ENCODE results near the gene ANKRD55.
"Not testable (repeated sequence)": the region's sequence is repeated elsewhere in the genome, so short reads cannot be mapped to it uniquely, and the experiment has no call there.

The ANKRD55 gene

GRCh38 chr5:56251918-56252553, 18.9 kb upstream of the ANKRD55 start:
- DNase-seq = no peak

- DNase-seq = no peak
Observed at GRCh38 chr5:56251440-56251839, 18.3 kb upstream of the ANKRD55 start.

DNA sequence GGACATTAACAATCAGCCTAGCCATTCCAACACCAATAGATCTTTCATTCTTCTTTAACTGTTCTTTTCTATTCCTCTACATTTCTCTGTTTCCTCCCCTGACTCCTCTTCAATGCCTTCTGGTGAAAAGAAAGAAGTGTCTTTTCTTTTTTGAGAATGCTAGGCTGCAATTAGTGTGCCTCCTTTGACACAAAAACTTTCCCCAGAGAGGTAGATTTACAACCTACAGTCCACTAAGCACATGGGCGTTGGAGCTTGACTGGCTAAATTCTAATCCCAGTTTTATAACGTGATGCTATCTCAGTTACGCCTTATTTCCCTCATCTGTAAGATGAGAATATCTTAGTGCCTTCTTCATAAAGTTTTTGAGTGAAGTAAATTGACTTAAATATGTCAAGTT, 16.9 kb upstream of the ANKRD55 start:
- no peak for DNase-seq

DNA sequence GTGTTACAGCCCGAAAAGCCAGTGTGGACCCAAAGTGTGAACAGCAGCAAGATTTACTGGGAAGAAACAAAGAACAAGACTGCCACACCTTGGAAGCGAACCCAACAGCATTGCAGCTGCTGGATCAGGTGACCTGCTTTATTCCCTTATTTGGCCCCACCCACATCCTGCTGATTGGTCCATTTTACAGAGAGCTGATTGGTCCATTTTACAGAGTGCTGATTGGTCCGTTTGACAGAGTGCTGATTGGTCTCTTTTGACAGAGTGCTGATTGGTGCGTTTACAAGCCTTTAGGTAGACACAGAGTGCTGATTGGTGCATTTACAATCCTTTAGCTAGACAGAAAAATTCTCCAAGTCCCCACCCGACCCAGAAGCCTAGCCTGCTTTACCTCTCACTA, 16.0 kb upstream of the ANKRD55 start:
- not testable (repeated sequence) for DNase-seq

DNA sequence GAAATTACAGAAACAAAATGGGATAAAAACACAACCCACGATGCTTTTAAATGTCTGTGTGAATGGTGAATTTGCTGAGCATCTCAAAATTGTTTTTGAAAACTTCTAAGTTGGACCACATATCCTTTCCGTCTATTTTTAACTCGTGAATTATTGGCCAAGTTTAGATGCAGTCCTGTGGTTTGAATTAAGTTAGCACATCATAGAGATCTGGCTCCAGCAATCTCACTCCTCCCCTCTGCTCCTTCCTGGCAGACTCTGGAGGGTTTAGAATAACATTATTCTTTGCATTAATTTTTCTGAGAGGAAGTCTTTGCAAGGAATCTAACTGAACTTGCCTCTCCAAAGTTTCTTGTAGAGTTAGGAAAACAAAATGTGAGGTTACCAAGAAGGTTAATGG, 14.5 kb upstream of the ANKRD55 start:
- DNase-seq = no peak

DNA sequence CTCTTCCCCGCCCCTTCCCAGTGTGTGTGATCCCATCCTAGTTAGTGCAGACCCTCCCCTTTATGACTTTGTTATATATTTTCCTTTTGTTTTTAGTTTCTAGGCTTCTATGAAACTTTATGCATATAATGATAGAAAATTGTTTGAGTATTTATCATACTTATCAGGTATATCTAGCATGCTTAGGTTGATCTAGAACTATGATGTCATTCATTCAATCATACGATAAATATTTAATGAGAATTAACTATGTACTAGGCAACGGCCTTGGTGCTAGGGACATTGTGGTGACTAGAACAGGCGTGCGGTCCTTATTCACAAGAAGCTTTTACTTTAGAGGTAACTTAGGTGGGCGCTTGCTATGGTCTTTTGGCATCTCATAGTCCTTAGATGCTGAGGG, 13.6 kb upstream of the ANKRD55 start:
- DNase-seq = no peak

GRCh38 chr5:56245481-56245880, 12.4 kb upstream of the ANKRD55 start:
- DNase-seq = no peak

GRCh38 chr5:56244627-56245026, 11.5 kb upstream of the ANKRD55 start:
- no peak for DNase-seq

DNA sequence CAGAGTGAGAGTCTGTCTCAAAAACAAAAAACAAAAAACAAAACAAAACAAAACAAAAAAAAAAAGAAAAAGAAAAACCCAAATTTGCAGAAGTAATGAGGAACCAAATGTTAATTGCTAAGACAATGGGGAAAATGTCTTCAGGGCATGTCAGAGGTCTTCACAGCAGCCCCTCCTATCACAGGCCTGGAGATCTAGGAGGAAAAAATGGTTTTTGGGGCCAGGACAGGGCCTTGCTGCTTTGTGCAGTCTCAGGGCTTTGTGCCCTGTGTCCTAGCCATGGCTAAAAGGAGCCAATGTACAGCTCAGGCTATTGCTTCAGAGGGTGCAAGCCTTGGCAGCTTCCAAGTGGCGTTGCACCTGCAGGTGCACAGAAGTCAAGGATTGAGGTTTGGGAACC, 9.1 kb upstream of the ANKRD55 start:
- DNase-seq = not testable (repeated sequence)

DNA sequence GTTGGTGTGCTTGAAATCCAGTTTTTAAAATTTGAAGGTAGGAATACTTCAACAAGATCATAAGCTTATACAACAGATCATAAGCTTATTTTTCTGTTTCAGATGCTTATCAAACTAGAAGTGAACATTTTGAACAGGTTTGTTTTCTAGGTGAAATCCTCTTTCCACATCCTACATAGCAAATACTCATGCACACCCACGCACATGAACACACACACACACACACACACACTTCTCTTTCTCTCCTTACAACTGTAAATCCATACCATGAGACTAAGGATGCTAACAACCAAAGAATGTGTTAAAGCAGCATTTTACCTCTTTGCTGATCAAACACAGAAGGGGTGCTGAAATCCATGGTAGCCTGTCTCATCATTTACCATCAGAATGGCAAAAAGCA, 592 bp downstream of the ANKRD55 start:
- DNase-seq = no peak

DNA sequence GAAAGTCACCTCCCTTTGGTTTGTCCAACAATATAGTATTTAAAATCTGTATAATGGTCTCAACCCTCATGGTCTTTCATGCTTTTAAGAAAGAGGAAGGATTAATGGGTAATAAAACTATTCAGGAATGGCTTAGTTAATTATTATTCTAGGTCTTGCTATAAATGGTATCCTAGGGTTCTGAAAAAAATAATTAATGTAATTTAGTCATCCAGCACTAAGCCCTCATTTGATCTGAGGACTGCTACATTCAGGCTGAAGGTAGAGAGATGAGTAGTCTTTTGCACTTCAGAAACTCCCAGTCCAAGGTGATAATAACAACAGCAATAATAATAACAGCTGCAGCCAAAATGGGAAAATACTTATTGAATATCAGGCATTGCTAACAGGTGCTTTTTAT, 2.6 kb downstream of the ANKRD55 start:
- DNase-seq = no peak

DNA sequence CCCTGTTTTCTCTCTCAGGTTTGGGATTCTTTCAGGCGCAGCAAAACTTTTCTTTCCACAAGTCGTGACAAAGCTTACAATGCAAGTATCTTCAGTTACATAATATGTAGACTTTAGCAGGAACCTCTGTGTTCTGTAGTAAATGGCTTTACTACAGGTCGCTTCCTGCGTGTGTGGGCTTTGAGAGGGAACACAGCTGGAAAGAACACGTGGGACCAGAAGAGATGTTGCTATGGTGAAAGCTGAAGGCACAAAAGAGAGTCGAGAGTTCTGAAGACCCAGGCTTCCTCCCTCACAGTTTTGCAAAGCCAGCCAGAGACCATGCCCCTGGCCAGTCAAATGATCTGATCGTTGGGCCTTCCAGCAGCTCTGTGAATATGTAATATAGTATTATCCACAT, 4.0 kb downstream of the ANKRD55 start:
- no peak for DNase-seq

DNA sequence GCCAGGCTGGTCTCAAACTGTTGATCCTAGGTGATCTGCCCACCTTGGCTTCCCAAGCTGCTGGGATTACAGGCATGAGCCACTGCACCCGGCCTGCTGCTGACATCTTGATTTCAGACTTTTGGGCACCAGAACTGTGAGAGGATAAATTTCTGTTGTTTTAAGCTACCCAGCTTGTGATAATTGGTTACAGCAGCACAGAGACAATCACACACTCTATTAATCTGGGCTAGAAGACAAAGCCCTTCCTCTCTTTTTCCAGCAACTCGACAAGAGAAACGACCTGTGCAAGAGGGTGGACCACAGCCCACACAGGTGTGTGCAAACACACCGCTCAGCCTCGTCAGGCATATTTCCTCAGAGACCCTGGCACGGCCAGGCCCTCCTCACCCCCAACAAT, 4.5 kb downstream of the ANKRD55 start:
- DNase-seq = no peak

GRCh38 chr5:56227691-56228090, 5.4 kb downstream of the ANKRD55 start:
- no peak for DNase-seq

- not testable (repeated sequence) for DNase-seq
Observed at GRCh38 chr5:56223298-56223697, 9.8 kb downstream of the ANKRD55 start.

GRCh38 chr5:56221601-56222000, 11.5 kb downstream of the ANKRD55 start:
- not testable (repeated sequence) for DNase-seq

- no peak for DNase-seq
Observed at GRCh38 chr5:56215019-56215830, 17.9 kb downstream of the ANKRD55 start.

GRCh38 chr5:56213886-56214535, 19.1 kb downstream of the ANKRD55 start:
- DNase-seq = not testable (repeated sequence)

DNA sequence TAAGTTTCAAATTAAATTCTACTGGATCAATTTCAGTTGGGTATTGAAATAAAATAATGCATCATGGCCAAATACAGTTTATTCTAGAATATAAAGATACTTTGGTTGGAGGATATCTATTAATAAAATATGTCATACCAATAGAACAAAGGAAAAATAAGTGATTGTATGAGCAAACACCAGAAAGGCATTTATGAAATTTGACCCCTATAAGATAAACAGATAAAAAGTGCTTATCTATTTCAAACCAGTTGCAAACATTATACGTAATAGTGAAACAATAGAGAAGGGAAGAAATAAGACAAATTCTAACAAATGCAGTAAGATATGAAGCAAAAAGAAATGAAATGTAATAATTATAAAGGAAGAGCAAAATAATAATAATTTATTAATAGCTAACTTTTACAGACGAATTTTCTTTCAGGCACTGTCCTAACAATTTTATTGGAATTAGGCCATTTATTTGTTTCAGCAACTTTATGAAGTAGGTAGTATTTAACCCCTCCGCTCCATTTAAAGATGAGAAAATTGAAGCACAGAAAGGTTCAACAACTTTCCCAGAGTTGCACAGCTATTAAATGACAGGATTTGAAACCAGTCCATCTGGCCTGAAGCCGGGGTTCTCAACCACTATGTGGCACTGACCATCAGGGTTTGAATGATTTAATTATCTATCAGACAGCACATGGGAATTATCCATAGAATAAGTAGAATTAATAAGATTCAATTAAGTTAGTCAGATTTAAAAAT, 20.8 kb downstream of the ANKRD55 start:
- no peak for DNase-seq

DNA sequence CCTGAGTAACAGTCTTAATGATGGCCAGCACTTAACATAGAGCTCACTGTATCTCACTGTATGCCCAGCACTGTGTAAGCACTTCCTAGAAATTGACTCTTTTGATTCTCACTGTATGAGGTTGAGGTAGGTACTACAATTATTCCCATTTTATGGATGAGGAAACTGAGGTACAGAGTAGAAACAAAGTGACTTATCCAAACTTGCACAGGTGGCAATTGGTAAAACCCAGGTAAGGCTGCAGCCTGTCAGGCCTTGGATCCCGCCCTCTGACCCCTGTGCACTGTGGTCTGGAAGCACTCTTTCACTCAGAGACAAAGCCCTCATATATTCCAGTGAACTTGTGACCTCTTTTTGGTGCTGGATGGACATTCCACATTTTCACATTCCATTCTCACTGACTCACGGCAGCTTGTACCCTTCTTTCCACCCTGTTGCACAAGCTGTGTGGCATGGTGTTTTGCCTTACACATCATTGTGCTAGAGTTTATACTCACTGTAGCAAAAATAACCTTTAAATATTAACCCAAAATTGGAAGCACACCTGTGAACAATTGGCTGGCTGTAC, 21.7 kb downstream of the ANKRD55 start:
- no peak for DNase-seq

DNA sequence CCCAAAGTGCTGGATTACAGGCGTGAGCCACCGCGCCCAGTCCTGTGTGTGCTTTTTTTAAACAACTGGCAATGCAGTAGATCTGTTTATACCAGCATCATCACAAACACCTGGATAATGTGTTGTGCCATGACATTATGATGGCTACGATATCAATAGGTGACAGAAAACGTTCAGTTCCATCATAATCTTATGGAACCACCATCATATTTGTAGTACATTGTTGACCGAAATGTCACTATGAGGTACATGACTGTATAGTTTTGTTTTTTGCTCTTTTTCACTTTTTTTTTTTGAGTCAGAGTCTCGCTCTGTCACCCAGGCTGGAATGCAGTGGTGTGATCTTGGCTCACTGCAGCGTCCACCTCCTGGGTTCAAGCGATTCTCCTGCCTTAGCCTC, 24.4 kb downstream of the ANKRD55 start:
- DNase-seq = no peak

GRCh38 chr5:56207537-56207936, 25.6 kb downstream of the ANKRD55 start:
- no peak for DNase-seq

All from midbrain (tissue), 1 donor.